Coronary artery (tissue), 2 donors: ENCODE results near the gene AVPR1B.
A peak's percentile ranks its signal among the peaks of the same experiment; 100 is the strongest.

Experiments used
- DNase-seq: peaks from one replicate; pipeline ENCODE4 v3.0.0-alpha.2; 2017; ENCODE audit warnings: low spot score
- H3K27ac ChIP-seq, 2 donors: fragments of 200-600 bp; sonication (generic); one replicate each; pipeline ENCODE4 v1.5.1; 2016 to 2019
- H3K4me3 ChIP-seq: fragments of 200-600 bp; sonication (generic); 2 replicates; pipeline ENCODE4 v1.5.1; 2016; ENCODE audit warnings: mild to moderate bottlenecking, moderate library complexity
- TF ChIP-seq, protein P1 (sequence below): fragments of 200-600 bp; sonication (generic); IDR thresholded peaks from one replicate; pipeline ENCODE4 v1.5.1; 2019; ENCODE audit warnings: antibody characterized with exemption

The AVPR1B gene

DNA sequence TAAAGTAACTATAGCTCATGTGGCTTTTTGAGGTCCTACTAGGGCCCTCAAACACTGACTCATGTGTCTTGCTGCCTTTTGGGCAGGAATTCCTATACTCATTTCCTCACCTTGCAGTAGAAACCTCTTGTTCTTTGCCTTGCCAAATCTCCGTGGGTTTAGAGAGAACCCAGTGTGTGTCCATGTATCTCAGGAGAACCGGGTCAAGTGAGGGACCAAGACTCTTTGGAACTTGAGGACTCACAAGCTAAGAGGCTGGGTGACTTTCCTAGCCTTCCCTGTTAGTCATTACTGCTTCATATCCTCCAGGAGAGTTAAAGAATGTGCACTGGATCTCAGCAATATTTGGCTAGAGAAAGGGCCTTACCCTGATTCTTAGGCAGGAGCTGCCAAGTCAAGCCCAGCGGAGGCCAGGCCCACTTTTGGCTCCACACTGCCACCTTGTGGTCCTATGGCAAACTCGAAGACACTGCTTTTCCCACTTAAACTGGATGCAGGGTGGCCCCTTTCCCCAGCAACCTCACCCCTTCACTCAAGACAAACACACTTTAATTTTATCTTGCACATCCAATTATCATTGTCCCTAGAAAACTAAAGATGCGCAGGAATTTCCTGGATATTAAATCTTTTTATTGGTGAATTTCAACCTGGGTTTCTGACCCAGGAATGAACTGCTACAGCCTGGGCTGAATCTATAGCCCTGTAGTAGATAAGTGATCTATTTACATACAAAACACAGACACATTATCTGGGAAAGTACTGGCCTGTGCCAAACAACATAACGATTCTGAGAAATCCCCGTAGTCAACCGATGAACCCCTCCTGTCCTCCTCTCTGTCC is 10.6 kb downstream of the AVPR1B start:
- H3K4me3 ChIP-seq, result no peak overlapping the region
- TF ChIP-seq, protein P1, sequence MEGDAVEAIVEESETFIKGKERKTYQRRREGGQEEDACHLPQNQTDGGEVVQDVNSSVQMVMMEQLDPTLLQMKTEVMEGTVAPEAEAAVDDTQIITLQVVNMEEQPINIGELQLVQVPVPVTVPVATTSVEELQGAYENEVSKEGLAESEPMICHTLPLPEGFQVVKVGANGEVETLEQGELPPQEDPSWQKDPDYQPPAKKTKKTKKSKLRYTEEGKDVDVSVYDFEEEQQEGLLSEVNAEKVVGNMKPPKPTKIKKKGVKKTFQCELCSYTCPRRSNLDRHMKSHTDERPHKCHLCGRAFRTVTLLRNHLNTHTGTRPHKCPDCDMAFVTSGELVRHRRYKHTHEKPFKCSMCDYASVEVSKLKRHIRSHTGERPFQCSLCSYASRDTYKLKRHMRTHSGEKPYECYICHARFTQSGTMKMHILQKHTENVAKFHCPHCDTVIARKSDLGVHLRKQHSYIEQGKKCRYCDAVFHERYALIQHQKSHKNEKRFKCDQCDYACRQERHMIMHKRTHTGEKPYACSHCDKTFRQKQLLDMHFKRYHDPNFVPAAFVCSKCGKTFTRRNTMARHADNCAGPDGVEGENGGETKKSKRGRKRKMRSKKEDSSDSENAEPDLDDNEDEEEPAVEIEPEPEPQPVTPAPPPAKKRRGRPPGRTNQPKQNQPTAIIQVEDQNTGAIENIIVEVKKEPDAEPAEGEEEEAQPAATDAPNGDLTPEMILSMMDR, result peak; percentile 81
- peak overlapping the region in 1 of 2 donors; percentile 18 for H3K27ac ChIP-seq
- peak; percentile 82 for DNase-seq

DNA sequence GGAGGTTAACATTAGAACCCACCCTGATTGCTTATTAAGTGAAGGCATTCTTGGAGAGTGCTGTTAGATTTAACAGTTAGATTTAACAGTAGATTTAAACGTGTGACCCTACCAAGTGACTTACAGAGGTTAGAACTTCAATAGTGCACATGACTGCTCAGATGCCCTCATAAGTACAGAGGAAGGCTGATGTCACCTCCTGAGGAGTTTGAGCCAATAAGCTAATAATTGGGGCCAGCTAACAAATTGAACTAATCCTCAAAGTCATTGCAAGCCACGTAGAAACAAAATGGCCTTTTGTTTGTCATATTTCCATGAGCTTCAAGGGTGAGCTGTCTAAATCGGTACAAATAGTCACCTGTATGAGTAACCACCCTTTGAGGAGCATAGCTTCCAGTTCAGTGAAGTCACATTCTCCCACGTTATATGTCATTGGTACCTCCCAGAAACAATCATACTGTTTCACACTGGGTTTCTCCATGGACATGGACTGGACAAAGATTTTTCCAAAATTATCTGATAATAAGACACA is 11.7 kb downstream of the AVPR1B start:
- TF ChIP-seq, protein P1, result no peak
- Histone ChIP-seq H3K4me3 (no peak overlapping the region), H3K27ac (no peak overlapping the region)
- DNase-seq, result no peak

DNA sequence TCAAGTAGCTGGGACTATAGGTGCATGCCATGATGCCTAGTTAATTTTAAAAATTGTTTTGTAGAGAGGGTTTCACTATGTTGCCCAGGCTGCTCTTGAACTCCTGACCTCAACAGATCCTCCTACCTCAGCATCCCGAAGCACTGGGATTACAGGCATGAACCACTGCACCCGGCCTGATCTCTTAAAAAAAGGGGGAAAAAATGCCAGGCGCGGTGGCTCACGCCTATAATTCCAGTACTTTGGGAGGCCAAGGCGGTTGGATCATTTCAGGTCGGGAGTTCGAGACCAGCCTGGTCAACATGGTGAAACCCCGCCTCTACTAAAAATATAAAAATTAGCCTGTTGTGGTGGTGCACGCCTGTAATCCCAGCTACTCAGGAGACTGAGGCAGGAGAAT is 13.2 kb downstream of the AVPR1B start:
- TF ChIP-seq, protein P1, result no peak

DNA sequence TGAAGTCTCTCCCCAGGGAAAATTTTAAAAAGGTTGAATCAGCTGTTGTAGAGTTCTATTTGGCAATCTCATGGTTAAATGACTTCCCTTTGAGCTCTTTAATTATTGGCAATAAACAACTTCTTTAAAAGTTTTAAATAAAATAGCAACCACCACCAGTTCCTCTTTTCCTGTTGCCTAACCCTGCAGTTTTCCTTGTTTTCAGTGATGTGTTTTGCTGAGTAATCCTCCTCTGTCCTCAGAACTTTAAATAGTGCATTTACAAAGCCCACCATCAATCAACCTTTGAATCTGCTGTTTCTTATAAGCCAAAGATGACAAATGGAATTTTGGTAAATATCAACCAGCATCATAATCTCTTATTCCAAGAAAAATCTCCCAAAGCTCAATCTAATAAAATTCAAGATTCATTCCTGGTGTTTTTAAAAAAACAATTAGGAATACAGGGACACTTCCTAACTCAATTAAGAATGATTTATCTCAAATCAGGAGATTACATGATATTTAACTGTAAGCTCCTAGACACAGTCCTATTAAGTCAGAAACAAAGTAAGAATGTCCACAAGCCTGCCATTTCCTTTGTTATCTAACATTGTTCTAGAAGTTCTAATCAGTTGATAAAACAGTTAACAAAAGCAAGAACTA is 14.8 kb downstream of the AVPR1B start:
- DNase-seq, result no peak
- Histone ChIP-seq H3K4me3 (no peak overlapping the region), H3K27ac (no peak overlapping the region)
- TF ChIP-seq, protein P1, result no peak

More for the DNA sequence above, 13.2 kb downstream of the AVPR1B start:
- Histone ChIP-seq H3K27ac (no peak overlapping the region), H3K4me3 (no peak overlapping the region)
- no peak for DNase-seq

DNA sequence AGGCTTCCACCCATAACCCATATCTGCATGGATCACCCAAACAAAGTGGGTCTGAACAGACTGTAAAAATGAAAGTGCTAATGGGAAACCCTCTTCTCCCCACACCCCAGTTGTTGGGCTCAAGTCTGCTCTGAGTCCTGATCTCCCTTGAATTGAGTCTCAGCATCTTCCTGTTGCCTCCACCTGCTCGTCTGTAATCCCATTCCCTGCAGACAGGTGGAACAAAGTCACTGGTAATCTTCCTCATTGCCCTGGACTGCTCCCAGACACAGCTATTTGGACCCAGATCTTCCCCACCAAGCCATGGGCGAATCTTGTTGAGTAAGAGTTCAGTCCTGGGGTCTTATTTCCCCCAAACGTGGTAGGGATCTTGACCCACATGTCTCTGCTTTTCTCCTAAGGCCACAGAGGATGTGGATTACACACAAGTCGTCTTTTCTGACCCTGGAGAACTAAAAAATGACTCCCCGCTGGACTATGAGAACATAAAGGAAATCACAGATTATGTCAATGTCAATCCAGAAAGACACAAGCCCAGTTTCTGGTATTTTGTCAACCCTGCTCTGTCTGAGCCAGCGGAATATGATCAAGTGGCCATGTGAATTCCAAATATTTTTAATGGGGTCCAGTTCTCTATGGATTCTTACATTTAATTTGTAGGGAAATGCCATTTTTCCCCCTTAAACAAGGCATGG is 15.7 kb downstream of the AVPR1B start:
- Histone ChIP-seq H3K27ac (no peak overlapping the region), H3K4me3 (no peak overlapping the region)
- no peak for DNase-seq
- TF ChIP-seq, protein P1, result no peak

DNA sequence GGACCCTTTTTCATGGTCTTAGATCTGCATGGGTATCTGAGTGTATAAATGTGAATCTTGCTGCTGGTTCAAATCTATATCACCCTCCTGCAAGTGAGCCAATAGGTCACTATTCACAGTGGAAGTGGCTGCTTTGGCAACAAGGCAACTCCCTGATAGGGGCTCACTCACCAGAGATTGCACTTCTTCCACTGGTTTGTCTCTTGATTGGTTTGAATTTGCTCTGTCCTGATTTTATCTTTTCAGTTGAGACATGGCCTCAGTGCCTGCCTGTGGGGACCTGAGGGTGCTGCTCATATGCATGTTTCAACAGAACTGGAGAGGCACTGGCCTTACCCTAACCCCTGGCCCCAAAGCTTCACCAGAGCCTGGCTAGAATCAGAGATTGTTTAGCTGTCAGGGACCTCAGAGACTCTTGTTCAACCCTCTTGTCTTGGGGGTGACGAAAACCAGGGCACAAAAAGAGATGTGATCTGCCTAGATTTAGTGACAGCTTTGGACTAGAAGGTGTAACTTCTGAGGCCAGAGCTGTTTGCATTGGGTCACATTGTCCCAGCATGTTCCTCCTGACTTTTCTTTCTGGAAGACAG is 16.9 kb downstream of the AVPR1B start:
- H3K27ac ChIP-seq, result no peak overlapping the region
- H3K4me3 ChIP-seq, result no peak overlapping the region
- TF ChIP-seq, protein P1, result no peak
- peak; percentile 16 for DNase-seq
